Measurements from ENCODE around the gene CACYBP. TPM values are rescaled to one million over a fixed set of nuclear protein-coding genes. Genes with fewer than 3 reads are reported as not detected.

CACYBP gene
- total RNA-seq, 1 donor from 2014 or later = 77.4 TPM

DNA sequence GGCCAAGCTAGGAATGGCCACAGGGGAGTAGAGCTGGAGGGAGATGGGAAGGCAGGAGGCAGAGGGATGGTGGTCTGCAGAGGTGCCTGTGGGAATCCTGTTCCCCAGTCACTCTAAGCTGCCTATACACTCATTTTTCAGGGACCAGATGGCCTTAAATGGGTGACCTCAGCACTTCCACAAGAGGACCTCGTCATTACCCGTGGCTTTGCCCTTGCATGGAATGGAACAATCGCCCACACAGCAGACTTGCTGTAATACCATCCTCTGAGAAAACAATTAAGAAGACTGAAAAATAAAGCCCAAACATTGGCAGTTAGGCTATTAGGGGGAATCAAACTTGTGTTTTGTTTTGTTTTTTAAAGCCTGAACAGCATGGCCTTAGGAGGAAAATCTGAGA is 55.0 kb downstream of the CACYBP start:
- no peak for DNase-seq (ENCODE audit: low spot score in 2 of 2)
- TF ChIP-seq CTCF (IDR thresholded peaks at IDR 0.05) = no peak
- Histone ChIP-seq H3K27ac (no peak overlapping the region), H3K4me1 (no peaks in the 10 kb centered on the region), H3K4me3 (no peak overlapping the region), H3K27me3 (no peaks in the 10 kb centered on the region), H3K36me3 (no peaks in the 10 kb centered on the region), H3K9me3 (no peaks in the 10 kb centered on the region)
- intact Hi-C loops (cut with DNase I) = no loop called here

Other genes with a start within 250 kb of the CACYBP start
- 8.2 TPM for gene MRPS14, start 23.5 kb downstream of the CACYBP start, total RNA-seq
- gene TNN, start 67.9 kb downstream of the CACYBP start, total RNA-seq = 0.11 TPM
- gene KIAA0040, start 192.8 kb downstream of the CACYBP start, total RNA-seq = 36.7 TPM